Heart right ventricle (tissue), 16 donors: ENCODE data around the gene SMURF1. TPM values are rescaled to one million over a fixed set of nuclear protein-coding genes. Genes with fewer than 3 reads are reported as not detected.
A peak's percentile ranks its signal among the peaks of the same experiment; 100 is the strongest.

Experiments used
- ATAC-seq, 8 donors: fragments of 200-7000 bp; cut with Tn5 transposase; one replicate each; pipeline ENCODE4 v1.9.1; 2020; ENCODE audit warnings: mild to moderate bottlenecking in 8 of 8, moderate library complexity in 8 of 8, moderate number of reproducible peaks in 1 of 8
- DNase-seq, 2 donors: peaks; one replicate each; pipeline ENCODE4 v3.0.0-alpha.2; 2020
- H3K27ac ChIP-seq, 10 donors: fragments of 200-600 bp; sonication (generic) in 2 of 10; one replicate each; pipeline versions ENCODE4 v1.5.0 to v1.8.0; 2020 to 2022; ENCODE audit warnings: mild to moderate bottlenecking in 3 of 10
- H3K27me3 ChIP-seq, 7 donors: fragments of 200-600 bp; one replicate each; pipeline ENCODE4 v1.8.0; 2021 to 2022; ENCODE audit warnings: mild to moderate bottlenecking in 2 of 7
- H3K36me3 ChIP-seq, 9 donors: fragments of 200-600 bp; sonication (generic) in 1 of 9; one replicate each; pipeline versions ENCODE4 v1.5.0 to v1.8.0; 2020 to 2022; ENCODE audit warnings: mild to moderate bottlenecking in 2 of 9
- H3K4me1 ChIP-seq, 9 donors: fragments of 200-600 bp; sonication (generic) in 1 of 9; one replicate each; pipeline versions ENCODE4 v1.5.0 to v1.8.0; 2020 to 2022; ENCODE audit warnings: mild to moderate bottlenecking in 4 of 9
- H3K4me3 ChIP-seq, 10 donors: fragments of 200-600 bp; sonication (generic) in 2 of 10; one replicate each; pipeline versions ENCODE4 v1.5.0 to v1.8.0; 2020 to 2022; ENCODE audit warnings: mild to moderate bottlenecking in 7 of 10, moderate library complexity in 2 of 10
- H3K9me3 ChIP-seq, 11 donors: fragments of 200-600 bp in 10 of 11; sonication (generic) in 2 of 11; one replicate each; pipeline versions ENCODE4 v1.5.0 to v1.8.0; 2013 to 2022; ENCODE audit warnings: mild to moderate bottlenecking in 2 of 11, control low read depth in 1 of 11, moderate library complexity in 1 of 11
- WGBS, 2 donors: extraction: QIAGEN DNeasy Blood & Tissue Kit; methylation state at CpG; one replicate each; pipeline ENCODE4 v1.1.7; 2013; ENCODE audit warnings: inconsistent platforms in 1 of 2; 5-methylcytosine and 5-hydroxymethylcytosine counted together
- intact Hi-C, 10 donors: fragments of 100-400 bp; cut with DNase I; formaldehyde crosslinking; loops; one replicate each; pipeline versions ENCODE4 v1.11.1 to v1.14.2; 2022
- polyA plus RNA-seq, 2 donors: library from polyadenylated mRNA; stranded (reverse); fragments of 200-250 nt; gene quantifications; one replicate each; pipeline ENCODE4 v1.2.3, GENCODE V29; 2013
- total RNA-seq, 10 donors: library from RNA; stranded (reverse); fragmentation: NEBNext Ultra II Directional in 3 of 10; extraction: Animal tissue kit (Norgen Biotek cat#: 25700) in 3 of 10; gene quantifications; one replicate each; pipeline versions ENCODE4 v1.2.1 to v1.2.4, GENCODE V29; 2021 to 2023
- TF ChIP-seq, protein P1 (sequence below), 9 donors: fragments of 200-600 bp; sonication (generic) in 2 of 9; IDR thresholded peaks; one replicate each; pipeline versions ENCODE4 v1.5.0 to v1.8.0; 2021 to 2022; ENCODE audit warnings: antibody characterized with exemption in 9 of 9, mild to moderate bottlenecking in 5 of 9, moderate library complexity in 1 of 9
- donor health status: Arrhythmogenic right ventricular cardiomyopathy.
- donor health status: ischemic (EF 13 %, LVEDD 7.1; RV severe dilation, severe dysfunction).
- donor health status: healthy with polysubstance abuse.
- donor health status: DM: no; HTN: yes; CAD: no.
- donor health status: DM: no; HTN: no; CAD: no.
- donor health status: ischemic (EF 25% LVEDD 6.9; RV normal size, moderate dysfunction).
- donor health status: ischemic (EF 25% LVEDD 5.7; RV mildly dilated, moderate dysfunction).
- donor health status: healthy.
- donor health status: DM: yes; HTN: yes; CAD: no.
- donor health status: Ischemic cardiomyopathy.
- donor health status: ischemic (EF 35%, LVEDD 5.7; RV mildly dilated, moderate dysfunction).
- donor health status: nonischemic (EF 11% LVEDD 7.7; RV severe dilation, severe dysfunction).
- donor health status: DM: yes; HTN: yes; CAD: no.
- donor health status: PGD.
- donor health status: ischemic (EF 29% LVEDD 5.4; RV normal size, mild dysfunction).
- donor health status: nonischemic (EF 23%, LVEDD 6.1; RV moderate dilation, normal function).

The SMURF1 gene
- total and polyA plus RNA-seq, 12 donors: 4.2 to 14.7 (median 10.8) TPM

DNA sequence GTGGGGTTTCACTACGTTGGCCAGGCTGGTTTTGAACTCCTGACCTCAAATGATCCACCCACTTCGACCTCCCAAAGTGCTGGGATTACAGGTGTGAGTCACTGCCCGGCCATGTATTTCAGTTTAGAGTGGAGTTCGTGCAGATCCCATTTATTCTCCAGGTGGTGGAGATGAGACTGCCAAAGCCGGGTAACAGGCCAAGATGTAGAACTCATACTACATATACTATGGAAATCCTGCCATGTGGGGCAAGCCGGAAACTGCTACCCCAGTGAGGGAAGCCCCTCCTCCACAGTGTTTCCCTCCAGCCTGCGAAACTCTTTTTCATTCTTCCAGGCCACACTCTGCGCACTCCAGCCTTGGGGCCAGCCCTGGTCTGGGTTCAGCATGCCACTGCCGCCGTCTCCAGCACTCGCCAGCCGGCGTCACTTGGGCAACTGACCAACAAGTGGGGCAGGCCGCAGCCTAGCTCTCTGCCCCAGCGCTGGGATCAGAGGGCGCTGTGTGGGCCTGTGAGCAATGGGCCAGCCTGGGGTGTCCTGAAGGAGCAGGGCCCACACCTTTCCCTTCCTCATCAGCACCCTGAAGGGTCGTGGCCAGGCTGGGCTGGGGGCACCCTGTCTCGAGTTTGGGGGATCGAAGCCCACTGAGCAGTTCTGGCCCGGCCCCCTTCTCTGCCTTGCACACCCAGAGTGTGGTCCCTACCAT lies 143.6 kb downstream of the SMURF1 start:
- Histone ChIP-seq H3K36me3 (peaks cover 0 to 100% (median 59%) of the 10 kb centered on the region in 9 donors), H3K27ac (no peak overlapping the region), H3K4me3 (no peak overlapping the region), H3K9me3 (no peaks in the 10 kb centered on the region), H3K4me1 (peaks cover 0 to 4% (median 0%) of the 10 kb centered on the region in 9 donors), H3K27me3 (no peaks in the 10 kb centered on the region)
- intact Hi-C loops: no loop called here
- no peak for ATAC-seq
- TF ChIP-seq, protein P1, sequence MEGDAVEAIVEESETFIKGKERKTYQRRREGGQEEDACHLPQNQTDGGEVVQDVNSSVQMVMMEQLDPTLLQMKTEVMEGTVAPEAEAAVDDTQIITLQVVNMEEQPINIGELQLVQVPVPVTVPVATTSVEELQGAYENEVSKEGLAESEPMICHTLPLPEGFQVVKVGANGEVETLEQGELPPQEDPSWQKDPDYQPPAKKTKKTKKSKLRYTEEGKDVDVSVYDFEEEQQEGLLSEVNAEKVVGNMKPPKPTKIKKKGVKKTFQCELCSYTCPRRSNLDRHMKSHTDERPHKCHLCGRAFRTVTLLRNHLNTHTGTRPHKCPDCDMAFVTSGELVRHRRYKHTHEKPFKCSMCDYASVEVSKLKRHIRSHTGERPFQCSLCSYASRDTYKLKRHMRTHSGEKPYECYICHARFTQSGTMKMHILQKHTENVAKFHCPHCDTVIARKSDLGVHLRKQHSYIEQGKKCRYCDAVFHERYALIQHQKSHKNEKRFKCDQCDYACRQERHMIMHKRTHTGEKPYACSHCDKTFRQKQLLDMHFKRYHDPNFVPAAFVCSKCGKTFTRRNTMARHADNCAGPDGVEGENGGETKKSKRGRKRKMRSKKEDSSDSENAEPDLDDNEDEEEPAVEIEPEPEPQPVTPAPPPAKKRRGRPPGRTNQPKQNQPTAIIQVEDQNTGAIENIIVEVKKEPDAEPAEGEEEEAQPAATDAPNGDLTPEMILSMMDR (IDR thresholded peaks at IDR 0.05): no peak
- no peak for DNase-seq
- 96 to 97% methylated on average over 20 of the region's 20 CpGs for WGBS, 2 donors

DNA sequence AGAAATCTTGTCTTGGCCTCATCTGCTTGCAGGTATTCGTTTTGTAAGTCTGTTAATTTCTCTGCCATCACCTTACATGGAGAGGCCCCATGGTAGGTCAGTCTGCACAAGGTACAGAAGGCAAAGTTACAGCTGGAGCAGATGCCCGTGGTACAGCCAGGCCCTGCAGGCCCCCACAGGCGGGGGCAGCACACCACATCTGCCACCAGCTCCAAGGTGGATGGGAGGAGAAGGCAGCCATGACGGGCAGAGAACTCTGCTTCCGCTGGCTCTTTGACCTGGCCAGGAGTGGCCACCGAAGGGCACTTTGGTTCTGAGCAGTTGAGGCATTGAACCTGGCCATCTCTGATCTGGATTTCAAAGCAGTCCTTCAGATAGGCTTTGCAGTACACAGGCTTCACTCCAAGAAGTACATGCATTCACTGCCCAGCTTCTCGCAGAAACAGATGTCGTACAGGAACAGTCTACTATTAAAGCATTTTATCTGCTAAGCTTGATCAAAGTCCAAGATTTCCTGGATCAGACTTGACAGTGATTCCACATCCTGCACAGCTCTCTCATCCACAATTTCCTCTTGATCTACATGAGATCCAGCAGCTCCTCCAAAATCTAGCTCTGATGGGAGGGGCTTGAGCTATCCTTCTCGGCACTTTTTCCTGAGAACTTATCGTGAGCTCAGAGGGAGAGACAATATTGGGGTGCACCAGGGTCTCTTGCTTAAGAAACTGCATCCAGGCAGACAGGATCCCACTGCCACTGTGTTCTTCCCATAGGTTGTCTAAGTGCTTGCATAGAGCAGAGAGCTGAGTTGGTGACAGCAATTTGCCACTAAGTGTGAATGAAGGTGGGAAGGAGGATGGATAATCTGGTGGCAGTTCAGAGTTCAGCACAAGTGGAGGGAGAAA lies 144.8 kb downstream of the SMURF1 start:
- peak in 1 of 8 donors; percentile 8 for ATAC-seq
- DNase-seq: no peak
- Histone ChIP-seq H3K27me3 (no peaks in the 10 kb centered on the region), H3K4me1 (peaks cover 0 to 4% (median 0%) of the 10 kb centered on the region in 9 donors), H3K4me3 (no peak overlapping the region), H3K9me3 (no peaks in the 10 kb centered on the region), H3K36me3 (peaks cover 0 to 100% (median 56%) of the 10 kb centered on the region in 9 donors), H3K27ac (no peak overlapping the region)
- 79 to 81% methylated on average over 10 of the region's 10 CpGs for WGBS, 2 donors
- TF ChIP-seq, protein P1 (IDR thresholded peaks at IDR 0.05): no peak
- intact Hi-C loops: no loop called here

DNA sequence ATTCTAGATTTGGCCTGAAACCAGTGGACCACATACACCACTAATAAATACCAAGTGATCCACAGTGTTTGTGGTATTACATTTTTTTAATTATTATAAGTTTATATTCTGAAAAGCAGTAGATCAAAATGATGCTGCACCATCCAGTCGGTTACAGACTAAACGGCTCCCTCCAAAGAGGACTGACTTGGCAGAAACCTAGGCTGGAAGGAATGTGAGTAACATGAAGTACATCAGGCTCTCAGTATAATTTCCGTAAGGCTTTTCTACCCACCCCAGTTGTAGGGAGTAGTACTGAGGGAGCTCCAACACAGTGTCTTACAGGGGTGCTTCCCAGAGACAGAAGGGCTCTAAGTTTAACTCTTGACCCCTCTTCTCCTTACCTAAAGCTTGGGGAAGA lies 146.1 kb downstream of the SMURF1 start:
- Histone ChIP-seq H3K27ac (no peak overlapping the region), H3K4me3 (no peak overlapping the region), H3K36me3 (peaks cover 0 to 100% (median 51%) of the 10 kb centered on the region in 9 donors), H3K9me3 (no peaks in the 10 kb centered on the region), H3K4me1 (peaks cover 0 to 3% (median 0%) of the 10 kb centered on the region in 9 donors), H3K27me3 (no peaks in the 10 kb centered on the region)
- DNase-seq: no peak
- WGBS, 2 donors: 64 to 66% methylated on average over 3 of the region's 3 CpGs
- TF ChIP-seq, protein P1 (IDR thresholded peaks at IDR 0.05): no peak
- ATAC-seq: peak in 1 of 8 donors; percentile 42
- intact Hi-C loops: no loop called here

DNA sequence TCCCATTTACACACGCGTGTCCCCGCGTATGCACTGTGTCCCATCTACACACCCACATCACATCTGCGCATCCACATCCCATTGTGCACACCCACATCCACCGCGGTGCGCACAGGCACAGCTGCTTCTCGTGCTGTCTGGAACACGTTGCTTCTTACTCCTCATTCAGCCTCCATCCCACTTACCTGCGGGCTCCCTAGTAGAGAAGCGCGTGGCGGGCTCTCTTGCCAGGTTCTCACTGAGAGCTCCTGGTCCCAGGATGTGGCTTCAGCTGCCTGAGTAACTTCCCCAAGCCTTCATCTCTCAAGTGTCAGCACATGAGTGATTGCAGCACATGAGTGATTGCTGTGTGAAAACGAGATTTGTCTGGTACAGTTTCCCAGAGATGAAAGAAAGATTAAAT lies 147.8 kb downstream of the SMURF1 start:
- TF ChIP-seq, protein P1 (IDR thresholded peaks at IDR 0.05): no peak
- Histone ChIP-seq H3K9me3 (no peaks in the 10 kb centered on the region), H3K27ac (no peak overlapping the region), H3K4me1 (no peaks in the 10 kb centered on the region), H3K36me3 (peaks cover 0 to 100% (median 62%) of the 10 kb centered on the region in 9 donors), H3K4me3 (no peak overlapping the region), H3K27me3 (no peaks in the 10 kb centered on the region)
- no peak for ATAC-seq
- no peak for DNase-seq
- 92 to 93% methylated on average over 15 of the region's 15 CpGs for WGBS, 2 donors
- intact Hi-C loops: no loop called here
